Left colon (tissue), 2 donors: Measurements from ENCODE around the gene CFAP100. TPM values are rescaled to one million over a fixed set of nuclear protein-coding genes. Genes with fewer than 3 reads are reported as not detected.

ENCODE experiments used
- ATAC-seq: fragments of 200-7000 bp; cut with Tn5 transposase; one replicate; pipeline ENCODE4 v1.9.1; 2020; ENCODE audit warnings: mild to moderate bottlenecking, moderate library complexity
- DNase-seq, 2 donors: peaks; one replicate each; pipeline ENCODE4 v3.0.0-alpha.2; 2020
- intact Hi-C, 2 donors: fragments of 100-400 bp; cut with DNase I in 1 of 2; cut with micrococcal nuclease in 1 of 2; formaldehyde crosslinking; loops; one replicate each; pipeline versions ENCODE4 v1.11.2 to v1.14.0; 2022; cut with DNase I, micrococcal nuclease
- total RNA-seq, 2 donors: library from RNA; stranded (reverse); fragmentation: NEBNext Ultra II Directional; extraction: Animal tissue kit (Norgen Biotek cat#: 25700); gene quantifications; one replicate each; pipeline ENCODE4 v1.2.1, GENCODE V29; 2021
- donor health status: DM: no; HTN: no; CAD: no.
- donor health status: DM: yes; HTN: yes; CAD: no.

The CFAP100 gene
- total RNA-seq, 2 donors from 2014 or later, result not detected

GRCh38 chr3:126481808-126482502, 87.2 kb downstream of the CFAP100 start:
- peak; percentile 85 for ATAC-seq
- peak; percentile 65 to 78 for DNase-seq
- intact Hi-C loops, result no loop called here

GRCh38 chr3:126482503-126483255, 88.0 kb downstream of the CFAP100 start:
- no peak for ATAC-seq
- intact Hi-C loops, result no loop called here
- no peak for DNase-seq

DNA sequence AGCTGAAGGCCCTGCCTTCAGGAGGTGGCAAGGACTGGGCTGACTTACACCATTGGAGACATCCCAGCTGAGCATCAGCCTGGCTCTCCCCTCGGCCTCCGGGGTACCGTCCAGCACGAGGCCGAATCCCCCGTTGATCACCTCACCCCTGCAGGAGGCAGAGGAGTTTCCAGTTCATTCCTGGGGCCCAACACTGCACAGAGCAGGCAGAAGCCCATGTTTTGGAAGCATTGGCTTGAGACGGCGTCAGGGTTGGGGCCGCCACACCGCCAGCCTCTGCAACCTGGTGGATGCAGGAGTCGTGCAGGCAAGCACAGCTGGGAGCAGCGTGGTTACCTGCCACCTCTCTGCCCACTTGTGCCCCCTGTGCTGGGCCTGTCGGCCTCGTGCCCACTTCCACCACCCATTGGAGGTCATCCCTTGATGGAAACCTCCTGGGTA, 88.6 kb downstream of the CFAP100 start:
- ATAC-seq, result no peak
- intact Hi-C loops, result no loop called here

GRCh38 chr3:126484148-126484547, 89.4 kb downstream of the CFAP100 start:
- no peak for ATAC-seq
- intact Hi-C loops, result no loop called here
- DNase-seq, result no peak

More for the DNA sequence above, 88.6 kb downstream of the CFAP100 start:
- no peak for DNase-seq

DNA sequence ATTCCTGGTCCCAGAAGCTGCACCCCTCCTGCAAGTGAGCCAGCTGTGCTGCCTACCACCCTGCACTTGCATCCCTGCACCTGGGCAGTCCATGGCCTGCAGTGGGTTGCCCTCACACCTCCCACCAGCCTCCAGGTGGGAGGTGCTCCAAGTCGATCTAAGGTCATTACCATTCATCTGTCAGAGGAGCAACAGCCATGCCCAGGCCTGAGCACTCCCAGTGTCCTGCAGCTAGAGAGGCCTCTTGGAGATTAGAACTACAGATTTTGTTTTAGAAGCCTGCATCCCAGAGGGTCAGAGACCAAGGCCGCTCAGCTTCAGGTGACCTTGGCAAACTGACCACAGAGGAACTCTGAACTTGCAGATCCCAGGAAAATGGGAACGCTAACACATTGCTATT, 90.0 kb downstream of the CFAP100 start:
- DNase-seq (no peak), ATAC-seq (no peak)
- intact Hi-C loops, result no loop called here

DNA sequence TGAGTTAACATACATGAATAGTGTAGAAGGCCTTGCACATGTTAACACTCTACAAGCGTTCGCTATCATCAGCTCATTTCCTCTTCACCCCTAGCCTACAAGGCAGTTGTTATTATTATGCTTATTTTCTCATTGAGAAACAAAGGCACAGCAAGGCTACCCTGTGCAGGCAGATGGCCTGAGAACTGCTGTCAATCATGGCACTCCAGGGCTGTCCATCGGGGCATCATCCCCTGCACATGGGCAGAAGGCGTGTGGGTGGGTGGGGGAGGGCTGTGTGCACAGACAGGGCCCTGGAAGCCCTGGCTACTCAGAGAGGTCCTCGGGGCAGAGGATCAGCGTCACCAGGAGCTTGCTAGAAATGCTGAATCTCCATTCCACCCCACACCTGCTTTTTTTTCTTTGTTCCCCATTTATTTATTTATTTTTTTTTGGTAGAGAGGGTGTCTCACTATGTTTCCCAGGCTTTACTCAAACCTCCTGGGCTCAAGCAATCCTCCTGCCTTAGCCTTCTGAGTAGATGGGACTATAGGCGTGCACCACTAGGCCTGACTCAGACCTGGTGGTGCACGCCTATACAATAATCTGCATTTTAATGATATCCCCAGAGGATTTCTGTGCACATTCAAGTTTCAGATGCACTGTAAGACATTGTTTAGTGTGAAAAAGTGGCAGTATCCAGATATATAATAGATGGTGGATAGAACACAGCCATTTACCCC, 90.6 kb downstream of the CFAP100 start:
- ATAC-seq (no peak), DNase-seq (no peak)
- intact Hi-C loops, result no loop called here

GRCh38 chr3:126485956-126486355, 91.2 kb downstream of the CFAP100 start:
- ATAC-seq, result no peak

More at GRCh38 chr3:126485956-126486355, 91.2 kb downstream of the CFAP100 start:
- DNase-seq, result no peak
- intact Hi-C loops, result no loop called here

Other genes with a start within 250 kb of the CFAP100 start
- gene ALDH1L1, start 214.3 kb upstream of the CFAP100 start, total RNA-seq, result 10 to 100 TPM in 1 of 2 donors, 1 to 10 TPM in 1; 7.7 to 26.7 TPM
- gene KLF15, start 37.5 kb upstream of the CFAP100 start, total RNA-seq, result 1 to 10 TPM; 1.6 TPM
- 10 to 100 TPM; 25.7 to 30.2 TPM for gene ZXDC, start 81.0 kb downstream of the CFAP100 start, total RNA-seq
- gene UROC1, start 122.9 kb downstream of the CFAP100 start, total RNA-seq, result not detected
- 1 to 10 TPM; 1.8 to 4.3 TPM for gene CHST13, start 129.2 kb downstream of the CFAP100 start, total RNA-seq
- not detected for gene C3orf22, start 164.0 kb downstream of the CFAP100 start, total RNA-seq